A673 (cell line): ENCODE results near the gene NUDT3.

ENCODE experiments used
- CTCF ChIP-seq: fragments of 300-800, 200-600 bp; sonication (generic); conservative IDR thresholded peaks from 2 replicates; pipeline ENCODE4 v1.5.1; 2017; ENCODE audit warnings: low read depth, mild to moderate bottlenecking, antibody characterized with exemption, low read length, moderate library complexity, mixed read lengths
- EZH2 ChIP-seq: fragments of 200-600 bp; sonication (generic); IDR thresholded peaks from 2 replicates; pipeline ENCODE4 v1.6.1; 2017; ENCODE audit warnings: borderline replicate concordance, low read depth, mild to moderate bottlenecking, mixed read lengths, antibody characterized with exemption, low read length; ENCODE audit not compliant: poor library complexity, severe bottlenecking

- no peak for TF ChIP-seq CTCF
- no peak for TF ChIP-seq EZH2
Observed at GRCh38 chr6:34359418-34360158, 32.9 kb downstream of the NUDT3 start.
